ENCODE data around the gene CTDP1.

DNA sequence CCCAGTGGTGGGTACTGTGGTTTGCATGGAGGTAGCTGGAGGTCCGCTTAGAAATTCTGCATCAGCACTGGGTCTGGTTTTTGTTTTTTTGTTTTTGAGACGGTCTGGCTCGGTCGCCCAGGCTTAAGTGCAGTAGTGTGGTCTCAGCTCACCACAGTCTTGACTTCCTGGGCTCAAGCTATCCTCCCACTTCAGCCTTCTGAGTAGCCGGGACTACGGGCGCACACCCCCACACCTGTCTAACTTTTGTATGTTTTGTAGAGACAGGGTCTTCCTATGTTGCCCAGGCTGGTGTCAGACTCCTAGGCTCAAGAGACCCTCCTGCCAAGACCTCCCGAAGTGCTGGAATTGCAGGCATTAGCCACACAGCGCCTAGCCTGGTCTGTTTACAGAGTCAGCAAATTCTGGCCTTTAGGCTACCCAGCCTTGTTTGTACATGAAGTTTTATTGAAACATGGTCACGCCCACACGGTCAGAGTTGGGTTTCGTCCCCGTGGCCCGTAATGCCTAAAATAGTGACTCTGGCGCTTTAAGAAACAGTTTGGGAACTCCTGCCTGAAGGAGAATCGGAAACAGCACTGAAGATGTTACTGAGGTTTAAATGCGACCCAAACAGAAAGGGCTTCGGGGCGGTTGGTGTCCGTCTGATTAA, 32.7 kb downstream of the CTDP1 start:
- TF ChIP-seq POLR2AphosphoS5 (IDR thresholded peaks at IDR 0.05; ENCODE audit: borderline replicate concordance, low read depth, low read length) (no peak), EZH2 (IDR thresholded peaks at IDR 0.05) (no peak), FOXP2 (optimal IDR thresholded peaks at IDR 0.05; ENCODE audit: control extremely low read depth, extremely low read length, insufficient read depth) (no peak)
